ENCODE results near the gene PEX13. TPM values are rescaled to one million over a fixed set of nuclear protein-coding genes. Genes with fewer than 3 reads are reported as not detected.
A peak's percentile ranks its signal among the peaks of the same experiment; 100 is the strongest.

Gene PEX13
- total and polyA plus RNA-seq, 7 donors: 12.0 to 61.6 (median 19.1) TPM

- intact Hi-C loops (cut with DNase I): no loop called here
- peaks cover 0 to 6% (median 0%) of the 10 kb centered on the region in 4 donors for H3K36me3 ChIP-seq
- no peak for DNase-seq
- H3K27me3 ChIP-seq: no peaks in the 10 kb centered on the region
- no peaks in the 10 kb centered on the region for H3K9me3 ChIP-seq
- no peaks in the 10 kb centered on the region for H3K4me1 ChIP-seq
- TF ChIP-seq POLR2A (IDR thresholded peaks at IDR 0.05) (no peak), CTCF (IDR thresholded peaks at IDR 0.05) (no peak), POLR2AphosphoS5 (IDR thresholded peaks at IDR 0.05) (no peak), EP300 (IDR thresholded peaks at IDR 0.05) (no peak)
- no peak overlapping the region for H3K27ac ChIP-seq
- no peak overlapping the region for H3K4me3 ChIP-seq
These were observed 41.9 kb downstream of the PEX13 start for GRCh38 chr2:61059382-61059781.

GRCh38 chr2:61065714-61066709 lies 48.5 kb downstream of the PEX13 start, which contains the start of gene SANBR:
SANBR (plus strand) TSS chr2:61065871; CDS start chr2:61070351, 4,480 bp downstream.
- Histone ChIP-seq H3K9me3 (no peaks in the 10 kb centered on the region), H3K36me3 (peaks cover 0 to 9% (median 0%) of the 10 kb centered on the region in 4 donors), H3K27ac (peak within 1 kb of the TSS; percentile 85 to 88 (median 88)), H3K4me1 (peaks cover 0 to 13% (median 8%) of the 10 kb centered on the region in 4 donors), H3K27me3 (no peaks in the 10 kb centered on the region), H3K4me3 (peak within 1 kb of the TSS; percentile 79 to 100 (median 92))
- DNase-seq: peak; percentile 88
- no peak for TF ChIP-seq CTCF (IDR thresholded peaks at IDR 0.05)
- TF ChIP-seq POLR2AphosphoS5 (IDR thresholded peaks at IDR 0.05): peak; percentile 68 to 75 (median 72)
- intact Hi-C loops (cut with DNase I): loop anchor here (5.0 to 10.0 kb wide), 3 partner anchors 49 to 111 kb away; partner anchors contain the start of genes PEX13 and PUS10
- WGBS, 2 donors: 0 to 1% methylated on average over 112 of the region's 112 CpGs

GRCh38 chr2:61074100-61074499 lies 56.6 kb downstream of the PEX13 start:
- peaks cover 0 to 58% (median 2%) of the 10 kb centered on the region in 4 donors for H3K36me3 ChIP-seq
- intact Hi-C loops (cut with DNase I): no loop called here
- DNase-seq: no peak
- no peaks in the 10 kb centered on the region for H3K9me3 ChIP-seq
- 90 to 98% methylated on average over 1 of the region's 1 CpG for WGBS, 2 donors
- no peak overlapping the region for H3K27ac ChIP-seq
- H3K4me3 ChIP-seq: no peak overlapping the region
- TF ChIP-seq POLR2AphosphoS5 (IDR thresholded peaks at IDR 0.05): no peak
- H3K27me3 ChIP-seq: no peaks in the 10 kb centered on the region
- no peaks in the 10 kb centered on the region for H3K4me1 ChIP-seq

GRCh38 chr2:61085883-61086282 lies 68.4 kb downstream of the PEX13 start:
- intact Hi-C loops (cut with DNase I): no loop called here
- Histone ChIP-seq H3K4me3 (no peak overlapping the region), H3K27ac (no peak overlapping the region), H3K27me3 (no peaks in the 10 kb centered on the region), H3K9me3 (peaks cover 0 to 6% (median 0%) of the 10 kb centered on the region in 4 donors), H3K4me1 (no peaks in the 10 kb centered on the region), H3K36me3 (peaks cover 0 to 47% (median 1%) of the 10 kb centered on the region in 4 donors)
- 97 to 98% methylated on average over 1 of the region's 1 CpG for WGBS, 2 donors
- DNase-seq: no peak
- TF ChIP-seq EP300 (IDR thresholded peaks at IDR 0.05) (no peak), POLR2A (IDR thresholded peaks at IDR 0.05) (no peak), CTCF (IDR thresholded peaks at IDR 0.05) (no peak), POLR2AphosphoS5 (IDR thresholded peaks at IDR 0.05) (no peak)

GRCh38 chr2:61089797-61090196 lies 72.3 kb downstream of the PEX13 start:
- H3K36me3 ChIP-seq: peaks cover 0 to 43% (median 1%) of the 10 kb centered on the region in 4 donors
- no peak for DNase-seq
- H3K4me3 ChIP-seq: no peak overlapping the region
- H3K27ac ChIP-seq: no peak overlapping the region
- intact Hi-C loops (cut with DNase I): no loop called here
- H3K4me1 ChIP-seq: no peaks in the 10 kb centered on the region
- H3K9me3 ChIP-seq: peaks cover 0 to 6% (median 0%) of the 10 kb centered on the region in 4 donors
- H3K27me3 ChIP-seq: no peaks in the 10 kb centered on the region
- no peak for TF ChIP-seq POLR2AphosphoS5 (IDR thresholded peaks at IDR 0.05)
- TF ChIP-seq CTCF (IDR thresholded peaks at IDR 0.05): no peak
- TF ChIP-seq POLR2A (IDR thresholded peaks at IDR 0.05): no peak
- no peak for TF ChIP-seq EP300 (IDR thresholded peaks at IDR 0.05)

Measured in sigmoid colon (tissue), 7 donors.